Stimulated activated CD4-positive, alpha-beta T cell treated with anti-CD3 and anti-CD28 coated beads, Interleukin-2, amount 100 ng/mL, for 4 hours (primary cell): ENCODE results near the gene SPRR2A.
"Not testable (repeated sequence)": the region's sequence is repeated elsewhere in the genome, so short reads cannot be mapped to it uniquely, and the experiment has no call there.

Experiments used
- DNase-seq: peaks from one replicate; pipeline ENCODE4 v3.0.0-alpha.2; 2020; ENCODE audit warnings: low read depth

Gene SPRR2A

DNA sequence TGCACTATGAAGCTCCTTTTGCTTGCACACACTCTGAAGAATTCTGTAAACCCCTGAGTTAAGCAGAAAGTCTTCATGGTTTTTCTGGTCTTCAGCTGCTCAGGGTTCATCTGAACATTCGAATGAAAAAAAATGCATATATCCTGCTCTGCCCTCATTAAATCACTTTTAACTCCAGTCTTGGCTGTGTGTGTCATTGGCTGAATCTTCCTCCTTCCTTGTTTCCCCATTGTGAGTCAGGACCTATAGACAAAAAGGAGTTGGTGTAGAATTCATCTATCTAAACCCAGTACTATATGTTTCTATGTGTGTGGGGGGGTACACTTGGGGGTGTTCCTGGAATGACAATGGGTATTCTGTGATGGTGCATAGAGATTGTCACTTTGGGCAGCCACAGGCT, 32.9 kb downstream of the SPRR2A start:
- no peak for DNase-seq

DNA sequence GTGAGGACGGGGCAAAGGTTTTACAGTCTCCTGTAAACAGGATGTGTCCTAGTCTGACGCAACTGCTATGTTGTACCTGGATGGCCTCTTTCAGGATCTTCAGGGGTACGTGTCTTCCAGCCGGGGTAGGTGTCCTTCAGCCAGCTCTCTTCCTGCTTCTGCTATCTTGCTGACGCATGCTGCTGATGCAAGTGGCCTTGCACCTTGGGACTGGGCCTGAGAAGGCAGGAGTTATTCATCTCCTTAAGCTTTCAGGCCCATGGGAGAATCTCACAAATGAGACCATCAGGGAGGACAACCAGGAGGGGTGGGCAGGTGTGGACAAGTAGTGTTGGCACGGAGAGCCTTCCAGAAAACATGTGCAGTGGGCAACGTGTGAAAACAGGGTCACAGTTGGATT, 34.2 kb downstream of the SPRR2A start:
- DNase-seq: no peak

DNA sequence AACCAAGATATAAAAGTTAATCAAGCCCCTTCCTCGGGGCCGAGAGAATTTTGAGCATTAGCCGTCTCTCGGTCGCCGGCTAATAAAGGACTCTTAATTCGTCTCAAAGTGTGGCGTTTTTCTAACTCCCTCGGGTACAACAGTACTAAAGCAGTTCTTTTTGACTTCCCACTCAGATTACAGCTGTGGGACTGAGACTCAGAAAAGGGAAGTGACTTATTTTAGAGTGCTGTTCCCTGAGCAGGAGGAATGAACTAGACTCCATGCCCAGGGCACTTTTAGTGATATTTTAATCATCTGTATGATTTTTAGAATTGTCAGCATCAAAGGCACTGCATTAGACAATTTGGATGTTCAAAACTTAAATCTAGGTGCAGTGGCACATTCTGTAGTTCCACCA, 35.0 kb downstream of the SPRR2A start:
- DNase-seq: not testable (repeated sequence)

DNA sequence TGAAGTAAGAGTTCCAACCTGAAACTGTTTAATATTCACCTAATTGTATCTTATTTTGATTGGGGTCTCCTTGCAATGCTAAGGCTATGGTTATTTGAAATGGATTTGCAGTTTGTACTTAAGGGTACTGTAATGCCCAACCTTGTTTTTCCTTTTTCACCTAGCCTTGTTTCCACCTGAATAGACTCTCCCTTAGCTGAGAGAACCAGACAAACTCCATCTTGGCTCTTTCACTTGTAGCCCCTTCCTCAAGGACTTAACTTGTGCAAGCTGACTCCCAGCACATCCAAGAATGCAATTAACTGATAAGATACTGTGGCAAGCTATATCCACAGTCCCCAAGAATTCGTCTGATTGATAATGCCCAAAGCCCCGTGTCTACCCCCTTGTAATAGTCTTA, 35.5 kb downstream of the SPRR2A start:
- DNase-seq: not testable (repeated sequence)

DNA sequence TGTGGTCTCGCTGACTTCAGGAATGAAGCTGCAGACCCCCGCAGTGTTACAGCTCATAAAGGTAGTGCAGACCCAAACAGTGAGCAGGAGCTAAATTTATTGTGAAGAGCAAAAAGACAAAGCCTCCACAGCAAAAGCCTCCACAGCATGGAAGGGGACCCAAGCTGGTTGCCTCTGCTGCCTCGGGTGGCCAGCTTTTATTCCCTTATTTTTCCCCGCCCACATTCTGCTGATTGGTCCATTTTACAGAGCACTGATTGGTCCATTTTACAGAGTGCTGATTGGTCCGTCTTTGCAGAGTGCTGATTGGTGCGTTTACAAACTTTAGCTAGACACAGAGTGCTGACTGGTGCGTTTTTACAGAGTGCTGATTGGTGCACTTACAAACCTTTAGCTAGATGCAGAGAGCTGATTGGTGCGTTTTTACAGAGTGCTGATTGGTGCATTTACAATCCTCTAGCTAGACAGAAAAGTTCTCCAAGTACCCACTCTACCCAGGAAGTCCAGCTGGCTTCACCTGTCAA, 46.0 kb downstream of the SPRR2A start:
- not testable (repeated sequence) for DNase-seq
